EH (cell line): ENCODE results near the gene FBXO9.
A peak's percentile ranks its signal among the peaks of the same experiment; 100 is the strongest.

Experiments
- DNase-seq: peaks from one replicate; pipeline ENCODE4 v3.0.0-alpha.2; 2015; ENCODE audit warnings: low read depth

The FBXO9 gene

GRCh38 chr6:53095270-53095669 lies 30.1 kb downstream of the FBXO9 start:
- DNase-seq, result no peak

DNA sequence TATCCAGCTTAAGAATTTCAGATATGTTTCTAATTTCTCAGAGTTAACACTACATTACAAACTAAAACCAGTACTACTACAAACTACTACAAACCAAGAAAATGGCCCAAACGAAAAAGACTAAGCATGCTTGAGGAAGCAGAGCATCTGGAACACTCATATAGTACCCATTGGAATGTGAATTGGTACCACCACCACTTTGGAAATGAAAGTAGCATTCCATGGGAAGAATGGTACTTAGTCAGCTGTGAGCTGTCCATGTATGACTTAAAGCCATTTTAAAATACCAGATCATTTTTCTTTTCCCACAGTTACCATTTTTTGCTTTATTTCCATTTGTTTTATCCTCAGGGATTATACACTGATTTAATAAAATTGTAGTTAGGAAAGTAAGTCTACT lies 30.5 kb downstream of the FBXO9 start:
- DNase-seq, result peak; percentile 70

GRCh38 chr6:53100561-53100960 lies 35.4 kb downstream of the FBXO9 start:
- DNase-seq, result peak; percentile 45

DNA sequence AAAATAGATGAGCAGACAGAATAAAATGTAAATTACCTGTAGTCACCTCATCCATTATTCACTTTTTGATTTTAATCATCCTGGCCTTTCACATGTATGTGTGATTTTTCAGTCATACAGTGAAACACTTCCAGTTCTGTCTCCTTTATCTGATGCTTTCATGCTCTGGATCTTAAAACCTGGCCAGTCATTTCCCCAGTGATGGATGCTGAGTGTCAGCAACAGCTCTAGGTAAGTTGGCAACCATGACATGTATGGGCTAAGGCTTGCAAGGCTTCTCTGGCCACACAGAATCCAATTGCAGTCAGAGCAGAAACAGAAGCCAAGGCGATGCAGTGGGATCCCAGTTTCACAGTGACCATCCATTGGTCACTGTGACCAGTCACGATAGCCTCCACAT lies 35.8 kb downstream of the FBXO9 start:
- DNase-seq, result no peak

GRCh38 chr6:53103993-53104675 lies 38.9 kb downstream of the FBXO9 start:
- peak; percentile 41 for DNase-seq

GRCh38 chr6:53104916-53105315 lies 39.7 kb downstream of the FBXO9 start:
- DNase-seq, result no peak

DNA sequence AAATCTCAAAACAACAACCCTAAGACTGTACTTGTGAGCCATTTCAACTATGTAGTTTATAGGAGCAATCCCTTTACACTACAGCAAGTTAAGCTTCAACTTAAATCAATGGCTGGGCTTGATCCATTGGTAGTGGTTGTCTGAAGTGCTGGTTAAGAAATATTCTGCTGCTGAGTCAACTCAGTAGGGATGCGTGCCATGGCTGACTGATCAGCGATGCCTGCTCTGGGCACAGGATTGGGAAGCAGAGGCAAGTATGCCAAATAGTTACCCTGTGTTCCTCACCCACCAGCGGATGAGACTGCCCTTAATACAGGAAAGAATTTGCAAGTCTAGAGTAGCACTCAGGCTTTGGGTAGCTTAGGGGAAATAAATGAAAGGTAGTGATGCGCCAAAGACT lies 41.9 kb downstream of the FBXO9 start:
- DNase-seq, result peak; percentile 73

GRCh38 chr6:53109612-53110011 lies 44.4 kb downstream of the FBXO9 start:
- DNase-seq, result no peak

GRCh38 chr6:53111865-53112264 lies 46.7 kb downstream of the FBXO9 start:
- DNase-seq, result no peak

DNA sequence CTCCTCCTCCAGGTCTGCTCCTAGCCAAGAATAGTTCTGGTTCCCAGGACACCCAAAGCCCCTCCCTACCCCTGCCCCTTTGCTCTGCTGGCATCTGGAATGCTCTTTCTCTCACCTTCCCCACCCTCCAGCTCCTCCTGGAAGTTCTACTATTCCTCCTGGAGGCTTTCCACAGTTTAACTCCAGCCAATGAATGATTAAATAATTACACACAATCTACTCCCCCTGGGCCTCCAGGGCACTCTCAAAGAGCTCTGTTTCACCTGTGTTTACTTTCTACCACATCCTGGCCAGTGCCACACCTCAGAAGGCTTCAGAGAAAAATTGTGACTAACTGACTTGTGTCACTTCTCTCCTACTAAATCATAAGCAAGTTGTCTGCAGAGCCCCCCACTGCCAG lies 47.2 kb downstream of the FBXO9 start:
- DNase-seq, result no peak

- no peak for DNase-seq
Measured at GRCh38 chr6:53112871-53113270, 47.7 kb downstream of the FBXO9 start.

- DNase-seq, result no peak
Measured at GRCh38 chr6:53113742-53114141, 48.5 kb downstream of the FBXO9 start.

GRCh38 chr6:53115113-53115512 lies 49.9 kb downstream of the FBXO9 start:
- DNase-seq, result no peak

- no peak for DNase-seq
Measured at GRCh38 chr6:53115741-53116140, 50.5 kb downstream of the FBXO9 start.

DNA sequence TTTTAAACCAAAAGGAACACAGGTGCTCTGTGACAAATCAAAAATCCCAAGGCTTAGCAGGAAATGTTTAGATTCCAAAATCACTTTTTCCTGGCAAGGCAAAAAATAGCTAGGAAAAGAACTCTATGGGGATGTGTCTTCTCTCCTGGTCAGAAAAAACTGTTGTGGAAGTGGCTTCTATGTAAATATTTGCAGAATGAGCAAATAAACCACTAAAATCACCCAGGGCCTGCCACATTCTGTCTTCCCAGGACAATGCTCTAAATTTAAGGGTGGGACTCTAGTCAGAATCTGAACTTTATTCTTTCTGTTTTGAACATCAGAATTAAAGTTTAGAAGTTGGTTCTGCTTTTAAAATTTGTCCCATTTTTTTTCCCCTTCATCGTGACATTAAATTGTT lies 54.1 kb downstream of the FBXO9 start:
- DNase-seq, result peak; percentile 53

- DNase-seq, result peak; percentile 68
Measured at GRCh38 chr6:53119772-53120409, 54.7 kb downstream of the FBXO9 start.

GRCh38 chr6:53124131-53124800 lies 59.1 kb downstream of the FBXO9 start:
- DNase-seq, result no peak

- no peak for DNase-seq
Measured at GRCh38 chr6:53125276-53125675, 60.1 kb downstream of the FBXO9 start.

DNA sequence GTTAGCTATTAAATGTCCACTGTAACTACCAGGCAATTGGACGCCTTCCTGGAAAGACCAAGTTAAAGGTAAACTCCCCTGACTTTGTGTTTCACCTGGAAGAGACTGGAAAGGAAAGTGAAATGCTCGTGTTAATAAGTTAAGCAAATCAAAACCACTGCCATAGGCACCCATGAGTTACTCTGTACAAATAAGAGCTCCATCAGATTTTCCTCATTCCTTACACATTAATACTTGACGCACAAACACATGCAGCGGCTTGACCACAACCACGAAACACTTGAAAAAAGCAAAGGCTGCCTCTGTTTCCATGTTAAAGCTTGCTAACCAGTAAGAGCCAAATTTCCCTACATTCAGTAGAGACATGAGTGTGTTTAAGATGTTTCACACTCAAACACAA lies 63.6 kb downstream of the FBXO9 start:
- peak; percentile 5 for DNase-seq

DNA sequence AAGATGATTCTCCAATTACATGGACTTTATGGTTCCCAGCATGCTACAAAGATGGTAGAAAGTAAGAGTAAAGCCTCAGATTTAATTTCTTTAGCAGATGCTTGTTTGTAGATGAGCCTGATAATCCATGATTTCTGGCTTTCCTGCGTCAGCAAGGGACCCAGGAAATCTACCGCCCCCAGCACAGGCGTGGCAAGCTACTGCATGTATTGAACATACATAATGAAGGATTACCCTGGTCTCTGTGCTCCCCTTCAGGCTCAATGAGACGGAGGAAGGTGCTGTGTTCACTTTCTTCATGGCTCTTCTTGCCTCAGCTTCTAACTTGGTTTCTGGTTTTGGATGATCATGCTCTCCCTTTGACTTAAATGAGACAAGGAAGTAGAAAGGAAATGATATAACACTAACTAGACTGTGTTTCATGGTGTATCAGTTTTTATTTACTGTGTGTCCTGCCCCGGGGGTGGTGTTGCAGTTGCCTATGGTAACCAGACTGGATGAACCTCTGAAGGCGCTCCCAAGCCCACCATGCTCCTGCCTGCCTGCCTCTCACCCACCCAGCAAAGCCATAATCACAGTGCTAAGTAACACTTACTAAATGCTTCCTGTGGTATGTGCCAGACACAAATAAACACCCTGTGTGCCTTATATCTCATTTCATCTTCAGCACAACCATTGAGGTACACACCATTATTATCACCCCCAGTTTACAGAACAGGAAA lies 65.5 kb downstream of the FBXO9 start:
- DNase-seq, result no peak

- DNase-seq, result no peak
Measured at GRCh38 chr6:53133961-53134360, 68.8 kb downstream of the FBXO9 start.

GRCh38 chr6:53134601-53135235 lies 69.5 kb downstream of the FBXO9 start:
- no peak for DNase-seq
